Neural crest cell (in vitro differentiated cells): ENCODE data around the gene PACRG. TPM values are rescaled to one million over a fixed set of nuclear protein-coding genes. Genes with fewer than 3 reads are reported as not detected.
A peak's percentile ranks its signal among the peaks of the same experiment; 100 is the strongest.

ENCODE experiments used
- DNase-seq: peaks from one replicate; pipeline ENCODE4 v3.0.0; 2021; ENCODE audit warnings: low read depth, mixed read lengths, low spot score
- H3K27ac Mint-ChIP-seq: one replicate; pipeline ENCODE4 v1.8.0; 2021; ENCODE audit warnings: mild to moderate bottlenecking, mixed read lengths; ENCODE audit not compliant: unreplicated experiment
- H3K27me3 Mint-ChIP-seq: 2 replicates; pipeline ENCODE4 v1.8.0; 2021; ENCODE audit warnings: low read depth, mild to moderate bottlenecking, mixed read lengths
- H3K36me3 Mint-ChIP-seq: 2 replicates; pipeline ENCODE4 v1.8.0; 2021; ENCODE audit warnings: low read depth, mild to moderate bottlenecking, mixed read lengths
- H3K4me1 Mint-ChIP-seq: 2 replicates; pipeline ENCODE4 v1.8.0; 2021; ENCODE audit warnings: mixed read lengths
- H3K4me3 Mint-ChIP-seq: one replicate; pipeline ENCODE4 v1.8.0; 2021; ENCODE audit warnings: mild to moderate bottlenecking, mixed read lengths
- H3K9me3 Mint-ChIP-seq: 2 replicates; pipeline ENCODE4 v1.8.0; 2021; ENCODE audit warnings: mixed read lengths
- total RNA-seq: library from RNA; stranded (reverse); gene quantifications from 2 replicates; pipeline ENCODE4 v1.2.1, GENCODE V29; 2021
- TF ChIP-seq, protein P1 (sequence below): fragments of 200-600 bp; sonication (generic); conservative IDR thresholded peaks from 2 replicates; pipeline ENCODE4 v1.5.0; 2021; ENCODE audit warnings: antibody characterized with exemption, mild to moderate bottlenecking

The PACRG gene
- total RNA-seq, 1 donor from 2014 or later, result 1.8 TPM

DNA sequence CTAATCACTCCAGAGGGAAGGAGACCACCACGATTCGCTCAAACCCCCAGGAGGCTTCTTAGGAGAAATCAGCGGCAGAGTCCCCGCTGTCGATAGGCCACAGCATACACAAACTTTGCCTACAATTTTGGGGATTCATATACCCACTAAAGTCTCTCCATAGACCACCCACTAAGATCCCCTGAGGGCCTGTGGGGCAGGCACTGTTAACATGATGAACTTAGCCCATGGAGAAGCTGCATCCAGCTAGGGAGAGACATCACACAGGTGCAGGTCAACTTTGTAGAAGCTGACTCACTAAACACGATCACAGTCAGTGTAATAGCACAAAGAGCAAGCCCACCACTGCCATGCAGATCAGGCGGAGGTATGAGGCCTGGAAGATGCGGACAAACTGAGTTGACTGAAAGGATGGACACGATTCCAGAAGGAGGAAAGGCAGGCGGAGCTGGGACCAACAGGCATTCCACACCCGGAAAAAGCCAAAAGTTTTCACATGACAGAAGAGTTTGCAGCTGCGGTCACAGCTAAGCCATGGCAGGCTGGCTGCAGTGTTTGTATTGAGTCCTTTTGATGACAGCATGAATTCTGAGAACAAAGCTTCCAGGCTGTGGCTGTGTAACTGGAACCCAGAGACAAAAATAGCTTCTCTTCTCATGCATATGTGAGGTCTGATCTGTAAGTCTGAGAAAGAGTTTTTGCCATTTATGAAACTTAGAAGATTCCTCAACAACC, 611.1 kb downstream of the PACRG start:
- Mint-ChIP-seq H3K27me3 (no peaks in the 10 kb centered on the region), H3K9me3 (no peaks in the 10 kb centered on the region), H3K36me3 (no peaks in the 10 kb centered on the region), H3K27ac (peak overlapping the region; percentile 98), H3K4me1 (peaks cover 88% of the 10 kb centered on the region), H3K4me3 (peak overlapping the region; percentile 28)
- TF ChIP-seq, protein P1, sequence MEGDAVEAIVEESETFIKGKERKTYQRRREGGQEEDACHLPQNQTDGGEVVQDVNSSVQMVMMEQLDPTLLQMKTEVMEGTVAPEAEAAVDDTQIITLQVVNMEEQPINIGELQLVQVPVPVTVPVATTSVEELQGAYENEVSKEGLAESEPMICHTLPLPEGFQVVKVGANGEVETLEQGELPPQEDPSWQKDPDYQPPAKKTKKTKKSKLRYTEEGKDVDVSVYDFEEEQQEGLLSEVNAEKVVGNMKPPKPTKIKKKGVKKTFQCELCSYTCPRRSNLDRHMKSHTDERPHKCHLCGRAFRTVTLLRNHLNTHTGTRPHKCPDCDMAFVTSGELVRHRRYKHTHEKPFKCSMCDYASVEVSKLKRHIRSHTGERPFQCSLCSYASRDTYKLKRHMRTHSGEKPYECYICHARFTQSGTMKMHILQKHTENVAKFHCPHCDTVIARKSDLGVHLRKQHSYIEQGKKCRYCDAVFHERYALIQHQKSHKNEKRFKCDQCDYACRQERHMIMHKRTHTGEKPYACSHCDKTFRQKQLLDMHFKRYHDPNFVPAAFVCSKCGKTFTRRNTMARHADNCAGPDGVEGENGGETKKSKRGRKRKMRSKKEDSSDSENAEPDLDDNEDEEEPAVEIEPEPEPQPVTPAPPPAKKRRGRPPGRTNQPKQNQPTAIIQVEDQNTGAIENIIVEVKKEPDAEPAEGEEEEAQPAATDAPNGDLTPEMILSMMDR, result no peak
- no peak for DNase-seq

DNA sequence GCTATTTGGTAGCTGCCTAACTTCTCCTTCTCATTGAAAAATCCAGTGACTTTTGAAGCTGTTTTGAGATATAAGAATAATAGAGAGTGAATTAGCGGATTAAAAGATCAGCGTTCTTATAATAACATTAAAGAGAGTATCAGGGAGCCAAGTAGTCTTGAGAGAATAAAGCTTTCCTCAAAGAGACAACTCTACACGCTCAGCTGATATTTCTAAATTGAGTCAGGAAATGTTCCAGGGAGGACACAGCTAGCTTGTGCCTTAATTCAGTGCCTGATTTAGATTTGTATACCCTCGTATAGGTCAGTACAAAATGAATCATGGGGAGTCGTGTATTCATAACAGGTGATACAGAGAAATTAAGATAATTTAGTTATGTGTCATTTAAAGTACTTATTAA, 611.7 kb downstream of the PACRG start:
- peak overlapping the region; percentile 98 for H3K27ac Mint-ChIP-seq
- H3K27me3 Mint-ChIP-seq, result no peaks in the 10 kb centered on the region
- H3K4me3 Mint-ChIP-seq, result peak overlapping the region; percentile 28
- peaks cover 82% of the 10 kb centered on the region for H3K4me1 Mint-ChIP-seq
- no peaks in the 10 kb centered on the region for H3K36me3 Mint-ChIP-seq
- no peak for DNase-seq
- TF ChIP-seq, protein P1, result no peak
- H3K9me3 Mint-ChIP-seq, result no peaks in the 10 kb centered on the region

DNA sequence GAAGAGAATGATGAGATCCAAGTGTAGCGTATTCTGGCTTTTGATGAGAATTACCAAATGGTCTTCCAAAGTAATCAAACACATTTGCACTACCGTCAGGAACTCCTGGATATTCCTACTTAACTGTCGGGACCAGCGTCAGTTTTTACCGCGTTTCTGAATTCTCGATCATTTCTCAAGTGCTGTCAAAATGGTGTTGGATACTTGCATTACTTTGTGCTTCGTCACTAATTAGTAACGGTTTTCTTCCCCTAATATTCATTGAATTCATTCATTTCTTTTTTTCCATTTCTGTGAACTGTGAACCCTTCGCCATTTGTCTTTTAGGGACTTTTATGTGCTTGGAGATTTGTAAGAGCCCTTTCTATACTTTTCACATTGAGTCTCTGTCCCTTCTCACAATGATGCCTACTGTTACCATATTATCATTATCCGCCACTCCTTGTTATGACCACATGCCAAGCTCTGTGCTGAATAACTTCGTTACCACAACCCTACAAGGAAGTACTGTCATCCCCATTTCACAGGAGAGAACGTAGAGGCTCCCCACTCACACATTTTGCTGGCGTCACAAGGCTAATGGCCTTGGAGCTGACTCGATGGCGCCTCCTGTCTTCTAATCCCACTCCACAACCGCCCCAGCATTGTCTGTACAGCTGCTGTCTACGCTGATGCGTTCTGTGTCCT, 612.6 kb downstream of the PACRG start:
- Mint-ChIP-seq H3K27ac (peak overlapping the region; percentile 6), H3K4me3 (peak overlapping the region; percentile 7), H3K36me3 (no peaks in the 10 kb centered on the region), H3K27me3 (no peaks in the 10 kb centered on the region), H3K9me3 (no peaks in the 10 kb centered on the region), H3K4me1 (peaks cover 73% of the 10 kb centered on the region)
- TF ChIP-seq, protein P1, result no peak
- no peak for DNase-seq

DNA sequence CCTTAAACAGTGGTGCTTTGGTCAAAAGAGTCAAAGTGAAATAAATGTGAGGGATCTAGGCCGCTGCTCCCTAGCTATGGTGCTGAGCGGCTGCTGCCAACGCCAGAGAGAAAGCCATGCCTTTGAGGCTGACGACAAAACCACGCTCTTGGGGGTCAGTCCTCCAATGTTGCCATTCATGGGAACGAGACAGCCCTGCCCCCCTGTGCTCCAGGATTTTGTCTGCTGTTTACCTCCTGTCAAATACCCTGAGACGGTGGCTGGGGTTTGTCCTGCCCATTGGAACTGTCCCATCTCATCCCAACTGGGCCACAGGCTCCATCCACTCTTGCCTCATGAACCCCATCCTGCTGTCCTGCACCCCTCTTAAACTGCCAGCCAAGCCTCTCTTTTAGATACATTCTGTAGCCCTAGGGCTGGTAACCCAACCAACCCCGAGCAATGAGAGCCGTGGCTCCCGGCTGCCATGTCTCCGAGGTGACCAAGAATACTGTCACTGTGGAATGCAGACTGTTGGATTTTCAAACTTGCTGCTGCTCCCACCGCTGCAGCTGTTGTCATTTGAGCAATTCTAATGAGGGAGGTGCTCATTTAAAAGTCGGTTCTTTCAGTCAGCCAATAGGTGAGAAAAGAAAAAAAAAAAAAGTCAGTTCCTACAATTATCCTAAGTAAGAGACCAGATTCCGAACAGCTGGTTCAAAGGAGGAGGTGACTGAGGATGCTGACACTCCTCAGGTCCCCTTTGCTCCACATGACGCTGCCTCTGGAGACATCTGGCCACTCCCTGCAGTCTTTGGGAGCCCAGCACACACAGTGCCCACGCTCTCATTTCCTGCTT, 613.7 kb downstream of the PACRG start:
- H3K36me3 Mint-ChIP-seq, result no peaks in the 10 kb centered on the region
- no peaks in the 10 kb centered on the region for H3K9me3 Mint-ChIP-seq
- peaks cover 66% of the 10 kb centered on the region for H3K4me1 Mint-ChIP-seq
- H3K27ac Mint-ChIP-seq, result peak overlapping the region; percentile 93
- peak overlapping the region; percentile 67 for H3K4me3 Mint-ChIP-seq
- TF ChIP-seq, protein P1, result no peak
- DNase-seq, result no peak
- H3K27me3 Mint-ChIP-seq, result no peaks in the 10 kb centered on the region
